ENCODE data around the gene THAP11. TPM values are rescaled to one million over a fixed set of nuclear protein-coding genes. Genes with fewer than 3 reads are reported as not detected.

Gene THAP11
- polyA plus RNA-seq, 1 donor from 2014 or later, result 42.6 TPM

- H3K4me2 ChIP-seq (ENCODE audit: low read length), result peak within 1 kb of the TSS; percentile 83
- no peaks in the 10 kb centered on the region for H3K9me2 ChIP-seq (ENCODE audit: insufficient read depth, low read length)
- peaks cover 44% of the 10 kb centered on the region for H3K79me2 ChIP-seq (replicated peaks; ENCODE audit: insufficient read depth, low read length)
- peak within 1 kb of the TSS; percentile 81 for H3K27ac ChIP-seq (ENCODE audit: low read length)
- H3K36me3 ChIP-seq (ENCODE audit: insufficient read depth, low read length), result no peaks in the 10 kb centered on the region
- H2AFZ ChIP-seq (ENCODE audit: low read depth, low read length), result peak within 1 kb of the TSS; percentile 88
- H3K4me3 ChIP-seq (ENCODE audit: low read length), result peak within 1 kb of the TSS; percentile 76
- no peaks in the 10 kb centered on the region for H3K27me3 ChIP-seq (ENCODE audit: insufficient read depth, low read depth, low read length)
- H3F3A ChIP-seq (ENCODE audit: insufficient read depth, low read length, poor library complexity, severe bottlenecking), result no peaks in the 10 kb centered on the region
- no peaks in the 10 kb centered on the region for H3K9me3 ChIP-seq (ENCODE audit: low read length)
- H4K20me1 ChIP-seq (ENCODE audit: insufficient read depth), result no peaks in the 10 kb centered on the region
- TF ChIP-seq POLR2AphosphoS5 (IDR thresholded peaks at IDR 0.05) (peak; percentile 93), TAF1 (IDR thresholded peaks at IDR 0.05; ENCODE audit: low read depth) (peak; percentile 100), EZH2 (IDR thresholded peaks at IDR 0.05; ENCODE audit: borderline replicate concordance, insufficient read depth, low read length, poor library complexity, severe bottlenecking) (no peak), EP300 (conservative IDR thresholded peaks at IDR 0.05; ENCODE audit: poor library complexity, severe bottlenecking) (no peak), RAD21 (conservative IDR thresholded peaks at IDR 0.05) (no peak), SMC3 (conservative IDR thresholded peaks at IDR 0.05; ENCODE audit: poor library complexity) (no peak), REST (IDR thresholded peaks at IDR 0.05; ENCODE audit: borderline replicate concordance) (peak; percentile 99), CTCF (IDR thresholded peaks at IDR 0.05; ENCODE audit: poor library complexity, severe bottlenecking) (no peak), MXI1 (conservative IDR thresholded peaks at IDR 0.05; ENCODE audit: poor library complexity, severe bottlenecking) (peak; percentile 95)
- peak within 1 kb of the TSS; percentile 92 for H3K9ac ChIP-seq (ENCODE audit: low read length)
Measured at GRCh38 chr16:67806428-67807147, 35.5 kb upstream of the THAP11 start, which contains the start of the genes RANBP10 and TSNAXIP1. TSS of gene RANBP10 (minus strand) at chr16:67806560. CDS start at chr16:67806536, 24 bp downstream. TSS of gene TSNAXIP1 (plus strand) at chr16:67806889. CDS start at chr16:67807150, 261 bp downstream.

- Histone ChIP-seq H3K27ac (ENCODE audit: low read length) (peak overlapping the region; percentile 81), H3K9ac (ENCODE audit: low read length) (peak overlapping the region; percentile 73), H2AFZ (ENCODE audit: low read depth, low read length) (peak overlapping the region; percentile 81), H3K36me3 (ENCODE audit: insufficient read depth, low read length) (no peaks in the 10 kb centered on the region), H3K27me3 (ENCODE audit: insufficient read depth, low read depth, low read length) (no peaks in the 10 kb centered on the region), H3F3A (ENCODE audit: insufficient read depth, low read length, poor library complexity, severe bottlenecking) (no peaks in the 10 kb centered on the region), H3K4me3 (ENCODE audit: low read length) (peak overlapping the region; percentile 76), H3K4me2 (ENCODE audit: low read length) (peak overlapping the region; percentile 66), H3K9me3 (ENCODE audit: low read length) (no peaks in the 10 kb centered on the region), H3K79me2 (replicated peaks; ENCODE audit: insufficient read depth, low read length) (peaks cover 38% of the 10 kb centered on the region), H3K9me2 (ENCODE audit: insufficient read depth, low read length) (no peaks in the 10 kb centered on the region), H4K20me1 (ENCODE audit: insufficient read depth) (no peaks in the 10 kb centered on the region)
- TF ChIP-seq TAF1 (IDR thresholded peaks at IDR 0.05; ENCODE audit: low read depth) (no peak), SMC3 (conservative IDR thresholded peaks at IDR 0.05; ENCODE audit: poor library complexity) (peak; percentile 62), MXI1 (conservative IDR thresholded peaks at IDR 0.05; ENCODE audit: poor library complexity, severe bottlenecking) (peak; percentile 12), EZH2 (IDR thresholded peaks at IDR 0.05; ENCODE audit: borderline replicate concordance, insufficient read depth, low read length, poor library complexity, severe bottlenecking) (no peak), POLR2AphosphoS5 (IDR thresholded peaks at IDR 0.05) (no peak), REST (IDR thresholded peaks at IDR 0.05; ENCODE audit: borderline replicate concordance) (no peak), EP300 (conservative IDR thresholded peaks at IDR 0.05; ENCODE audit: poor library complexity, severe bottlenecking) (no peak), RAD21 (conservative IDR thresholded peaks at IDR 0.05) (peak; percentile 49), CTCF (IDR thresholded peaks at IDR 0.05; ENCODE audit: poor library complexity, severe bottlenecking) (no peak)
Measured at GRCh38 chr16:67807148-67807682, 34.9 kb upstream of the THAP11 start.

Measured in neural cell (in vitro differentiated cells).